Ishikawa (cell line): ENCODE measurements around the gene EIF4A3.

Experiments
- CEBPB ChIP-seq: IDR thresholded peaks from 2 replicates; pipeline ENCODE4 v1.6.1; 2012
- CREB1 ChIP-seq: IDR thresholded peaks from 2 replicates; pipeline ENCODE4 v1.6.1; 2012; ENCODE audit warnings: low read depth
- EGR1 ChIP-seq: IDR thresholded peaks from 2 replicates; pipeline ENCODE4 v1.6.1; 2012
- EP300 ChIP-seq: IDR thresholded peaks from 2 replicates; pipeline ENCODE4 v1.6.1; 2012; ENCODE audit warnings: borderline replicate concordance
- FOXM1 ChIP-seq: IDR thresholded peaks from 2 replicates; pipeline ENCODE4 v1.6.1; 2012; ENCODE audit warnings: low read depth, borderline replicate concordance
- MAX ChIP-seq: IDR thresholded peaks from 2 replicates; pipeline ENCODE4 v1.6.1; 2012
- NFIC ChIP-seq: IDR thresholded peaks from 2 replicates; pipeline ENCODE4 v1.6.1; 2012
- RAD21 ChIP-seq: IDR thresholded peaks from 2 replicates; pipeline ENCODE4 v1.6.1; 2012; ENCODE audit warnings: low read depth
- REST ChIP-seq: IDR thresholded peaks from 2 replicates; pipeline ENCODE4 v1.6.1; 2012; ENCODE audit warnings: low read depth, mild to moderate bottlenecking
- TAF1 ChIP-seq: IDR thresholded peaks from 2 replicates; pipeline ENCODE4 v1.6.1; 2012; ENCODE audit warnings: low read depth, mild to moderate bottlenecking
- TCF12 ChIP-seq: IDR thresholded peaks from 2 replicates; pipeline ENCODE4 v1.6.1; 2012; ENCODE audit warnings: low read depth
- TEAD4 ChIP-seq: IDR thresholded peaks from 2 replicates; pipeline ENCODE4 v1.6.1; 2012
- USF1 ChIP-seq: IDR thresholded peaks from 2 replicates; pipeline ENCODE4 v1.6.1; 2012
- YY1 ChIP-seq: IDR thresholded peaks from 2 replicates; pipeline ENCODE4 v1.6.1; 2012; ENCODE audit warnings: low read depth
- ZBTB7A ChIP-seq: IDR thresholded peaks from 2 replicates; pipeline ENCODE4 v1.6.1; 2012; ENCODE audit warnings: low read depth

The EIF4A3 gene

GRCh38 chr17:80089762-80090161, 57.2 kb downstream of the EIF4A3 start:
- TF ChIP-seq EP300, result no peak
- TF ChIP-seq TEAD4, result no peak
- no peak for TF ChIP-seq YY1
- TF ChIP-seq FOXM1, result no peak
- no peak for TF ChIP-seq TCF12
- TF ChIP-seq REST, result no peak
- no peak for TF ChIP-seq USF1
- no peak for TF ChIP-seq EGR1
- no peak for TF ChIP-seq RAD21
- TF ChIP-seq MAX, result no peak
- TF ChIP-seq NFIC, result no peak
- no peak for TF ChIP-seq TAF1
- no peak for TF ChIP-seq ZBTB7A
- TF ChIP-seq CEBPB, result no peak
- TF ChIP-seq CREB1, result no peak

- TF ChIP-seq ZBTB7A (no peak), RAD21 (no peak), TEAD4 (no peak), CREB1 (no peak)
Measured at GRCh38 chr17:80087346-80088265, 59.3 kb downstream of the EIF4A3 start.

- TF ChIP-seq CREB1 (no peak), USF1 (no peak), FOXM1 (no peak), TAF1 (no peak), RAD21 (no peak), YY1 (no peak)
Measured at GRCh38 chr17:80086616-80087015, 60.3 kb downstream of the EIF4A3 start.

GRCh38 chr17:80086081-80086480, 60.8 kb downstream of the EIF4A3 start:
- no peak for TF ChIP-seq TAF1
- no peak for TF ChIP-seq CEBPB
- TF ChIP-seq YY1, result no peak
- TF ChIP-seq EP300, result no peak
- no peak for TF ChIP-seq CREB1
- no peak for TF ChIP-seq REST
- TF ChIP-seq FOXM1, result no peak
- TF ChIP-seq TCF12, result no peak
- TF ChIP-seq USF1, result no peak
- no peak for TF ChIP-seq MAX
- TF ChIP-seq TEAD4, result no peak
- no peak for TF ChIP-seq EGR1
- TF ChIP-seq NFIC, result no peak
- TF ChIP-seq RAD21, result no peak
- TF ChIP-seq ZBTB7A, result no peak

- TF ChIP-seq CREB1 (no peak), REST (no peak), NFIC (no peak), YY1 (no peak), USF1 (no peak), RAD21 (no peak), FOXM1 (no peak), CEBPB (no peak), TAF1 (no peak), ZBTB7A (no peak), TEAD4 (no peak), EGR1 (no peak), EP300 (no peak), TCF12 (no peak), MAX (no peak)
Measured at GRCh38 chr17:80084773-80085172, 62.2 kb downstream of the EIF4A3 start.
